T-helper 2 cell treated with Interferon-gamma antibody and Interleukin-4, amounts not matched to agents 100 ng/mL and 5 ng/mL, for 36 hours (primary cell): ENCODE data around the gene UBASH3A. TPM values are rescaled to one million over a fixed set of nuclear protein-coding genes. Genes with fewer than 3 reads are reported as not detected.

Source experiments
- intact Hi-C: fragments of 100-400 bp; cut with micrococcal nuclease; formaldehyde crosslinking; loops from one replicate; pipeline ENCODE4 v1.15.1; 2023
- total RNA-seq: library from RNA; stranded (reverse); gene quantifications from 2 replicates; pipeline ENCODE4 v1.2.3, GENCODE V29; 2022

The UBASH3A gene
- total RNA-seq, 1 donor from 2014 or later: 93.0 TPM

GRCh38 chr21:42445311-42445710 lies 41.6 kb downstream of the UBASH3A start:
- intact Hi-C loops: no loop called here

- intact Hi-C loops: no loop called here
These were observed 42.8 kb downstream of the UBASH3A start for GRCh38 chr21:42446531-42446930.

DNA sequence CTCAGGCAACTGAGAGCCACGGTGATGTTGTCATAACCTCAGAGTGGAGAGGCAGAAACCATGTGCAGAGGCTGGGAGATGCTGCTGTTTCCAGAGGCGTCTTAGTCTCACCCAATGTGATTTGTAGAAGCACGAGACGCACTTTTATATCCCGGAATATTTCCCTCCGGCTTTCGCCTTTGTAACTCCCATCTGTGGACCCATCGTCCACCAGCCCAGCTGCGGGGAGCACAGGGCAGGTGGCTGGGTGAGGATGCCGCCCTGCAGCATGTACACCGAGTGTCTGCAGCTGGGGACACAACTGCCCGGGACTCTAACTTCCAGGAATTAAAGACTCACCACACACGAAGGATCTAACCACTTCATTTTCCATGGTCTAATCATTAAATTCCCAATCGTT lies 43.5 kb downstream of the UBASH3A start:
- intact Hi-C loops: no loop called here

DNA sequence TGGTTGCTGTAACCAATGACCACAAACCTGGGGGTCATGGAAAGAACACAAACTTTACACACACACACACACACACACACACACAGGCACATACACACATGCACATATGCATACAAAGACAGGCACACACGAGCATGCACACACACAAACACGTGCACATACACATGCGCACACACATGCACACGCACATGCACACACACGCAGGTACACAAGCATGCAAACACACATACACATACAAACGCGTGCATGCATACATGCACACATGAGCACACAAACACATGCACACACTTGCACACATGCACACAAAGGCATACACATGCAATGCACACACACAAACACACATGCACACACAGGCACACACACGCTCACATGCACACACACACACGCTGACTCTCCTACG lies 44.0 kb downstream of the UBASH3A start:
- intact Hi-C loops: no loop called here

GRCh38 chr21:42448686-42449085 lies 45.0 kb downstream of the UBASH3A start:
- intact Hi-C loops: no loop called here

- intact Hi-C loops: loop anchor here (2.0 to 5.0 kb wide), 2 partner anchors 47 to 305 kb away; no protein-coding TSS in a partner anchor
These were observed 48.2 kb downstream of the UBASH3A start for GRCh38 chr21:42451941-42452340.

DNA sequence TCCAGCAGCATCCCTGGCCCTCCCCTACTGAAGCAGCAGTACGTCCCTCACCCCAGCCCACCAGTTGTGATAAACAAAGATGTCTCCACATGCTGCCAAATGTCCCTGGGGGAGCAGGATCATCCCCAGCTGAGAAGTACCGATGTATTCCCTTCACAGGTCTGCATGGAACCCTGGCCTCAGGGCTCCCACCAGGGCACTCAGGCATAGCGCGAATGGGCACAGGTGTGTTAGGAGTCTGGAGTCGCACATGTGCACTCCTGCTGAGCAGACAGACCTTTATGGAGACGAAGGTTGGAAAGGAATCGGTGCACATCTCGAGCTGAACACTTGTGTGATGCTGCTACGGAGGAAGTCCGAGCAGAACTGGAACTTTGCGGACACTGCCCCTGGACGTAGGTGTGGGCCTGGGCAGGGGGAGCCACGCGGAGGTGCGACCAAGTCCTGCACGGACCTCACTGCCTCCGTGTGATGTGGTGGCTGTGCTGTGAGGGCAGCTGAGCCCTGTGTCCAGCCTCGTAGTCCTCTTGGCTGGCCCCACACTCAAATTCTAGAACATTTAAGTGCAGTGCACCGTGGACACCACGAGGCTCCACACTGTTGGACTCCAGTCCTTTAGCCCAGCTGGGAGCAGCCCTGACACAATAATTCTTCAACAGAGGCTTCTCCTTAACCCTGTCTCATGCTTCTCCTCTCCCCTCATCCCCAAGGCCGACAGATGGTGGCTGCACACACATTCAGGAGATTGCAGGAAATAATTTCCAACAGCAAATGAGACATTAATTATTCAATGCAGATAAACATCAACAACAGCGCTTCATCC lies 48.9 kb downstream of the UBASH3A start:
- intact Hi-C loops: loop anchor here (5.0 kb wide), 1 partner anchor 305 kb away; no protein-coding TSS in a partner anchor

- intact Hi-C loops: loop anchor here (5.0 kb wide), 1 partner anchor 306 kb away; no protein-coding TSS in a partner anchor
These were observed 49.7 kb downstream of the UBASH3A start for GRCh38 chr21:42453224-42453985.

GRCh38 chr21:42453986-42454570 lies 50.4 kb downstream of the UBASH3A start:
- intact Hi-C loops: loop anchor here (5.0 kb wide), 1 partner anchor 307 kb away; no protein-coding TSS in a partner anchor

DNA sequence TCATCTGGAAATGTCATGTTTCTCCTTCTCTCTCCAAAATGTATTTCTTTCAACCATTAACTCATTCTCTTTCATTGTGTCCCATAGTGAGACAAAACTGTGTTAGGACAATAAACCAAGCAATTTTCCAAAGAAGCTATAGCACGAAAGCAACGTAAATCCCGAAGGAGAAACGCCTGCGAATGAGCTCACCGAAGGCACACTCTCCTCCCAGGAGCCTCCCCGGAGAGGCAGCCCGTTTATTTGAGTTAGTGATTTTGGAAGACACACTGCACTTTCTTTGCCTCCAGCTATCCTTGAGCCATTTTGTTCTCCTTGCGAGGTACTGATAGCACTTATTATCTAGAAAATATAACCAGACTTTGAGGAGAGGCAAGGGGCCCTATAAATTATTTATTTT lies 51.1 kb downstream of the UBASH3A start:
- intact Hi-C loops: loop anchor here (5.0 kb wide), 1 partner anchor 307 kb away; no protein-coding TSS in a partner anchor

DNA sequence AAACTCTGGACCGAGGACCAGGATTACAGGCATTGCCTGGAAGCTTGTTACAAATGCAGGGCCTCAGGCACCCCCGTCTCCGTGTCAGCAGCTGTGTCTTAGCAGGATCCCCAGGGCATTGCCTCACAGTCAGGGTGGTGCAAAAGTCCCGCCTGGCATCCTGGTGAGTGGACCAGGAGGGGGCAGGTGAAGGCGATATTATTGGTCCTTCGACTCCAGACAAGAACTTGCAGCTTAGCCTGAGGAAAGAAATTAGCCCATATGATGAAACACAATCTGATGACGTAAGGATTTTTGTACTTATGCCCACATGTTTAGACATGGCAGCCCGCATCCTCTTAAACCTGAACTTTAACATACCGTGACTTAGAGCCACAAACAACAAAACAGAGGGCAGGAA lies 51.5 kb downstream of the UBASH3A start:
- intact Hi-C loops: no loop called here

GRCh38 chr21:42455754-42456440 lies 52.2 kb downstream of the UBASH3A start:
- intact Hi-C loops: no loop called here

DNA sequence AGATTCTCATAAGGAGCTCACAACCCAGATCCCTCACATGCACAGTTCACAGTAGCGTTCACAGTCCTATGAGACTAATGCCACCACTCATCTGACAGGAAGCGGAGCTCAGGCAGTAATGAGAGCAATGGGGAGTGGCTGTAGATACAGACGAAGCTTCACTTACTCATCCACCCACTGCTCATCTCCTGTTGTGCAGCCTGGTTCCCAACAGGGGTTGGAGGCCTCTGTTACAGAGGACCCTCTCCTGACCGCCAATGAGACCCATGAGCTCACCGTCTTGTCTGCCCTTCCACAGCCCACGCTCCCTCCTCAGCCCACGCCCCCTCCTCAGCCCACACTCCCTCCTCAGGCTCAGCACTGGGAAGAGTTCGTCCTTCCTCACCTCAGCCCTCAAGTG lies 52.8 kb downstream of the UBASH3A start:
- intact Hi-C loops: no loop called here

DNA sequence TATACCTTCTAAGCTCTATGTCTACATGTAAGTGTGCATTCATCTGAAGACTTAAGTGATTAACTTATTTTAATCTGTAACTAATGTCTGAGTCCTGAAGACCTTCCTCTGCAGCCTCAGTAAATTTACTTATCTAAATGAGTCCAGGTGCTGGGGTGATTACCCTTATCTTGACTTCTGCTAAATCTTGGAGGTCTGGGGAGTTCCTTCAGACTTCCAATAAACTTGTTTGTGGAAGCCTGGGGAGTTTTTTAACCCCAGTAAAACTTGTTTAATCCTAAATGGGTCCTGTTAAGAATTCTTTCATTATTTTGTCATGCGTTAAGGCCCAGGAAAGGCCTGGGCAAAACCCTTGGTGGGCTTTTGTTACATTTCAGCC lies 55.4 kb downstream of the UBASH3A start:
- intact Hi-C loops: no loop called here

- intact Hi-C loops: no loop called here
These were observed 56.0 kb downstream of the UBASH3A start for GRCh38 chr21:42459546-42460215.

GRCh38 chr21:42460391-42461184 lies 56.9 kb downstream of the UBASH3A start:
- intact Hi-C loops: no loop called here

DNA sequence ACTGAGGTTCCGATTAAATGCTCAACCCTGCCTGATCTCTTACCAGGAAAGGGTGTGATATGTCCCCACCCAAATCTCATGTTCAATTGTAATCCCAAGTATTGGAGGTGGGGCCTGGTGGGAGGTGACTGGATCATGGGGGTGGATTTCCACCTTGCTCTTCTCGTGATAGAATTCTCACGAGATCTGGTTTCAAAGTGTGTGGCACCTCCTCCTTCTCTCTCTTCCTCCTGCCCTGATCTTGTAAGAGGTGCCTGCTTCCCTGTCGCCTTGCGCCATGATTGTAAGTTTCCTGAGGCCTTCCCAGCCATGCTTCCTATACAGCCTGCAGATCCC lies 57.5 kb downstream of the UBASH3A start:
- intact Hi-C loops: no loop called here

- intact Hi-C loops: no loop called here
These were observed 58.5 kb downstream of the UBASH3A start for GRCh38 chr21:42461881-42462877.
